Measurements from ENCODE around the gene WNT8B.

The WNT8B gene

DNA sequence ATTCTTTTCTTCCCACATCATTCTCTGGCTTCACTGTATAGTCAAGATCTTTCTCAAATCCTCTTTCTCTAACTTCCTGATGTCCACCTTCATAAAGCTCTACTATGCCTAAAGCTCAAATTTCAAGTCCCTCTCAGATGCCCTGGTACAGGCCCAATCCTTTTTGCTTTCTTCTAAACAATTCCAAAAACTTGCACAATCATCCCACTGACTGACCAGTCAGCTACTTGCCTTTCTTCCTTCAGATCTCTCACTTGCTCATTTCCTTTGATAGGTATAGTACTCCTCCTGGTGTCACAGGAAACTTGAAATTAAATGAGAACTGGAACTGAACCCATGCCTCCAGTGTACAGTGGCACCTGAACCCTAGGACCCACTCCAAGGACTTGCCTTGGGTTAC, 38.6 kb downstream of the WNT8B start:
- Histone ChIP-seq H3K27me3 (ENCODE audit: control insufficient read depth in 2 of 2, insufficient read depth in 2 of 2, low read length in 2 of 2) (no peaks in the 10 kb centered on the region), H3K4me3 (ENCODE audit: low read length in 2 of 2) (no peak overlapping the region), H3K4me1 (ENCODE audit: control insufficient read depth in 2 of 2, insufficient read depth in 2 of 2, low read length in 2 of 2) (no peaks in the 10 kb centered on the region), H3K27ac (ENCODE audit: low read depth in 2 of 2, low read length in 2 of 2) (no peak overlapping the region), H3K36me3 (ENCODE audit: control insufficient read depth in 2 of 2, insufficient read depth in 2 of 2, low read length in 2 of 2) (peaks cover 30 to 51% of the 10 kb centered on the region in 2 donors), H3K9me3 (ENCODE audit: control insufficient read depth in 2 of 2, low read length in 2 of 2) (no peaks in the 10 kb centered on the region), H3K9ac (ENCODE audit: low read depth in 1 of 2, low read length in 2 of 2) (no peak overlapping the region)

DNA sequence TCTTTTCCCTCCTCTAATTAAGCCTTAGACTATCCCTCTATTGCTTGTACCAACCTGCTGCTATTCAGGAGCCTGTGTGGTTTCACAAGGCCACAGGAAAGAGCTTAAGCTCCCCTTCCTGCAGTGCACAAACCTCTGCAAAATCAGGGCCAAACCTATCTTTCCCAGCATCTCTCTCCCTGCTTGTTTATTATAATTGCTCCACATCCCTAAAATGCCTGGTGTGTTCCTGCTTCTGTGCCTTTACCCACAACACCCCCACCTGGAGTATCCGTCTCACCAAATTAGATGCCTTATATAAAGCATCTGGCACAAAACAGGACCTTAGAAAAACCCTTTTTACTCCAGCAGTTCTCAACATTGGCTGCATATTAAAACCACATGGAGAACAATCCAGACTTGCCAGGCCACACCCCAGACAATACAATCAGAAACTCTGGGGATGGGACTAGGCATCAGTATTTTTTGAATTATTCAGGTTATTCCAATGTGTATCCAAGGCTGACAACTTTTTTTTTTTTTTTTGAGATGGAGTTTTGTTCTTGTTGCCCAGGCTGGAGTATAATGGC, 40.2 kb downstream of the WNT8B start:
- peaks cover 18 to 43% of the 10 kb centered on the region in 2 donors for H3K36me3 ChIP-seq (ENCODE audit: control insufficient read depth in 2 of 2, insufficient read depth in 2 of 2, low read length in 2 of 2)
- H3K27me3 ChIP-seq (ENCODE audit: control insufficient read depth in 2 of 2, insufficient read depth in 2 of 2, low read length in 2 of 2): no peaks in the 10 kb centered on the region
- H3K4me3 ChIP-seq (ENCODE audit: low read length in 2 of 2): no peak overlapping the region
- H3K9me3 ChIP-seq (ENCODE audit: control insufficient read depth in 2 of 2, low read length in 2 of 2): no peaks in the 10 kb centered on the region
- H3K27ac ChIP-seq (ENCODE audit: low read depth in 2 of 2, low read length in 2 of 2): no peak overlapping the region
- H3K4me1 ChIP-seq (ENCODE audit: control insufficient read depth in 2 of 2, insufficient read depth in 2 of 2, low read length in 2 of 2): no peaks in the 10 kb centered on the region
- no peak overlapping the region for H3K9ac ChIP-seq (ENCODE audit: low read depth in 1 of 2, low read length in 2 of 2)

DNA sequence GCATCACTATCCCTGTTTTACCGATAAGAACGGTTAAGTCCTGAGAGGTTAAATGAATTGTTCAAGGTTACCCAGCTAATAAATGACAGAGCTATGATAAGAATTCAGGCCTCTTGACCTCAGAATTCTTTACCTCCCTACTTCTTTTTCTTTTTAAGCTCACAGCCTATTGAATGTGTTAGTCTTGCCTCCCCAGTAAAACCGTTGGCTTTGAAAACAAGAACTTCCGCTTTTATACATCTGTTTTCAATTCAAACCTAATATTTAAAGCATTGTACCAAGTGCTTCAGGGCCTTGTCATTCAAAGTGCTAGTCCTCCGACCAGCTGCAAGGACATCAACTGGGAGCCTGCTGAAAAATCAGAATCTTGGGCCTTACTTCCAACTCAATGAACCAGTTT, 41.3 kb downstream of the WNT8B start:
- Histone ChIP-seq H3K27ac (ENCODE audit: low read depth in 2 of 2, low read length in 2 of 2) (no peak overlapping the region), H3K9ac (ENCODE audit: low read depth in 1 of 2, low read length in 2 of 2) (no peak overlapping the region), H3K4me1 (ENCODE audit: control insufficient read depth in 2 of 2, insufficient read depth in 2 of 2, low read length in 2 of 2) (no peaks in the 10 kb centered on the region), H3K4me3 (ENCODE audit: low read length in 2 of 2) (no peak overlapping the region), H3K27me3 (ENCODE audit: control insufficient read depth in 2 of 2, insufficient read depth in 2 of 2, low read length in 2 of 2) (no peaks in the 10 kb centered on the region), H3K9me3 (ENCODE audit: control insufficient read depth in 2 of 2, low read length in 2 of 2) (no peaks in the 10 kb centered on the region), H3K36me3 (ENCODE audit: control insufficient read depth in 2 of 2, insufficient read depth in 2 of 2, low read length in 2 of 2) (peaks cover 16 to 35% of the 10 kb centered on the region in 2 donors)

DNA sequence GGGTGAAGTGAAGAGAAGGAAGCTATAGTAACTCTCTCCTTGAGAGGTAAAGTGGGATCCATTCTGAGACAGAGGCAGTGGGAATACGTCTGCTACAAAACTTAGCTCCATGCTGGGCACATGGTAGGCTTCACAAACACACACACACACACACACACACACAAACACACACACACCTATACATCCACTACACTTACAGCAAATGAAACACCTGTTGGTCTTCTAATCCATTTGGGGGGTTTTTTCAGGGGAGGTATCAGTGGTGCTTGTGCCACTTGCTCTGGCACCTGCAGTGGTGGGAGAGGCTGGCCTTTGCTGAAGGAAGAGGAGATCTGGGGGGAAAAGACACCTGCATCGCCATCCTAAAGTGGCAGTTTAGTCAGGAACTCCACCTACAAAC, 42.4 kb downstream of the WNT8B start:
- no peak overlapping the region for H3K27ac ChIP-seq (ENCODE audit: low read depth in 2 of 2, low read length in 2 of 2)
- H3K4me1 ChIP-seq (ENCODE audit: control insufficient read depth in 2 of 2, insufficient read depth in 2 of 2, low read length in 2 of 2): no peaks in the 10 kb centered on the region
- H3K27me3 ChIP-seq (ENCODE audit: control insufficient read depth in 2 of 2, insufficient read depth in 2 of 2, low read length in 2 of 2): no peaks in the 10 kb centered on the region
- H3K9me3 ChIP-seq (ENCODE audit: control insufficient read depth in 2 of 2, low read length in 2 of 2): no peaks in the 10 kb centered on the region
- H3K36me3 ChIP-seq (ENCODE audit: control insufficient read depth in 2 of 2, insufficient read depth in 2 of 2, low read length in 2 of 2): peaks cover 16 to 33% of the 10 kb centered on the region in 2 donors
- H3K4me3 ChIP-seq (ENCODE audit: low read length in 2 of 2): no peak overlapping the region
- H3K9ac ChIP-seq (ENCODE audit: low read depth in 1 of 2, low read length in 2 of 2): no peak overlapping the region

DNA sequence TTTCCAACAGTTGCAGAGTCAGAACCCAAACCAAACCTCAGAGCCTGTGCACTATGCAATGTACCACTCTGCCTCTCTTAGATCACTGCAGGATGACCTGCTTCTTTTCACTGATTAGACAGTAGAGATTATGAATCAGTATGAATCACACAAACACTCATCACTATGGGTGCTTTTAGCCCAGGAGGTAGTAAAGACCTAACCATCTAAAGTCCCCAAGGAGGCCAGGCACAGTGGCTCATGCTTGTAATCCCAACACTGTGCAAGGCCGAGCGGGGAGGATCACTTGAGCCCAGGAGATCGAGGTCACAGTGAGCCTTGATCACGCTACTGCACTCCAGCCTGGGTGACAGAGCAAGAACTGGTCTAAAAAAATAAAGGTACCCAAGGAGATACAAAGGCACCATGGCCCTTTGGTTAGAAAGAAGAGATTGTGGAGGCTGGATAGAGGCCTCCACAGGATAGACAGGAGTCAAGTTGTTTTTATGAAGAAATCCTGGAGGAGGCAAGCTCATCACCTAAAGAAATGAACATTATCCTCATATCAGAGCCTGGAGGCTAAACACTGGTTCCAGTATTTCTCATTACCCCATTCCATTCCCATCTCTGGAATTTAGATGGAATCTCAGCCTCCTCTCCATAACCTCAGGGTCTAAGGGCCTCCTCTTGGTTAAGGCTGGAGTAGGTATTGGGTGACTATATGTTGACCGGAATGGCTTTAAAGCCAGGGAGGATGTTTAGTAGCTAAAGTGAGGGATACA, 44.0 kb downstream of the WNT8B start:
- Histone ChIP-seq H3K9me3 (ENCODE audit: control insufficient read depth in 2 of 2, low read length in 2 of 2) (no peaks in the 10 kb centered on the region), H3K36me3 (ENCODE audit: control insufficient read depth in 2 of 2, insufficient read depth in 2 of 2, low read length in 2 of 2) (peaks cover 15 to 25% of the 10 kb centered on the region in 2 donors), H3K9ac (ENCODE audit: low read depth in 1 of 2, low read length in 2 of 2) (no peak overlapping the region), H3K27me3 (ENCODE audit: control insufficient read depth in 2 of 2, insufficient read depth in 2 of 2, low read length in 2 of 2) (no peaks in the 10 kb centered on the region), H3K4me3 (ENCODE audit: low read length in 2 of 2) (no peak overlapping the region), H3K27ac (ENCODE audit: low read depth in 2 of 2, low read length in 2 of 2) (no peak overlapping the region), H3K4me1 (ENCODE audit: control insufficient read depth in 2 of 2, insufficient read depth in 2 of 2, low read length in 2 of 2) (no peaks in the 10 kb centered on the region)

DNA sequence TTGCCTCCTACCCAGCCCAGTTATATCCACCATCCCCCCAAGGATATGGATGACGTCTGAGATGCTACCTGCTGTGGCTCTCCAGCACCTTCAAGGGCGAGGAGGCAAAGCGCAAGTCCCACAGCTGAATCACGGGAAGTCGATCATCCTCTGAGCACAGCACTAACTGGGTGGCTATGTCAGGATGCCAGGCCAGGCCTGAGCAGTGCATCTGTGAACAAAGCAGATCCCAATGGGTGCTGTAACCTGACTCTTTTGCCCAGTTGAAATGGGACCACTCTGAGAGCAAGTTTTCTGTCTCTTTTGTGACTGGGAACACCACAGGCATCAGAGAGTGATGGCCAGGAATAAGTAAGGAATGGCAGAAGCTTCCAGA, 44.5 kb downstream of the WNT8B start:
- Histone ChIP-seq H3K27ac (ENCODE audit: low read depth in 2 of 2, low read length in 2 of 2) (no peak overlapping the region), H3K4me3 (ENCODE audit: low read length in 2 of 2) (no peak overlapping the region), H3K36me3 (ENCODE audit: control insufficient read depth in 2 of 2, insufficient read depth in 2 of 2, low read length in 2 of 2) (peaks cover 10 to 23% of the 10 kb centered on the region in 2 donors), H3K4me1 (ENCODE audit: control insufficient read depth in 2 of 2, insufficient read depth in 2 of 2, low read length in 2 of 2) (no peaks in the 10 kb centered on the region), H3K27me3 (ENCODE audit: control insufficient read depth in 2 of 2, insufficient read depth in 2 of 2, low read length in 2 of 2) (no peaks in the 10 kb centered on the region), H3K9me3 (ENCODE audit: control insufficient read depth in 2 of 2, low read length in 2 of 2) (no peaks in the 10 kb centered on the region), H3K9ac (ENCODE audit: low read depth in 1 of 2, low read length in 2 of 2) (no peak overlapping the region)

DNA sequence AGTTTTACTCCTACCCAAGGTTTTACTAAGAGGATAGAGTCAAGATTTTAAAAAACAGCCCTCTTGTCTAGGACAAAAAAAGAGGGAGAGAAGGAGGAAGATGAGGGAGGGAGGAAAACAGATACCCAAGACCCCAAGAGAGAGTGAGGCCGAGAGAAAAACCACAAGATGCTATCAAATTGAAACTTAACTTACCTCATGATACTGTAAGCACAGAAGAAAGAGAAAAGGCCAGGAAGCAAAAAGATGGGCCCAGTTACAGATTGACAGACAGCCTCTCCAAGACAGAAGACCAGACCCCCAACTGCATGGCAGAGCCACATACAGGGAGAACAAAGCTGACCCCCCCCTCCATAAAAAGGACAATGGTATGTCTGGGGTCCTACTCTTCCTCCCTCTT, 45.5 kb downstream of the WNT8B start:
- peaks cover 14 to 24% of the 10 kb centered on the region in 2 donors for H3K36me3 ChIP-seq (ENCODE audit: control insufficient read depth in 2 of 2, insufficient read depth in 2 of 2, low read length in 2 of 2)
- H3K4me3 ChIP-seq (ENCODE audit: low read length in 2 of 2): no peak overlapping the region
- no peak overlapping the region for H3K9ac ChIP-seq (ENCODE audit: low read depth in 1 of 2, low read length in 2 of 2)
- no peaks in the 10 kb centered on the region for H3K9me3 ChIP-seq (ENCODE audit: control insufficient read depth in 2 of 2, low read length in 2 of 2)
- no peaks in the 10 kb centered on the region for H3K4me1 ChIP-seq (ENCODE audit: control insufficient read depth in 2 of 2, insufficient read depth in 2 of 2, low read length in 2 of 2)
- no peaks in the 10 kb centered on the region for H3K27me3 ChIP-seq (ENCODE audit: control insufficient read depth in 2 of 2, insufficient read depth in 2 of 2, low read length in 2 of 2)
- no peak overlapping the region for H3K27ac ChIP-seq (ENCODE audit: low read depth in 2 of 2, low read length in 2 of 2)

DNA sequence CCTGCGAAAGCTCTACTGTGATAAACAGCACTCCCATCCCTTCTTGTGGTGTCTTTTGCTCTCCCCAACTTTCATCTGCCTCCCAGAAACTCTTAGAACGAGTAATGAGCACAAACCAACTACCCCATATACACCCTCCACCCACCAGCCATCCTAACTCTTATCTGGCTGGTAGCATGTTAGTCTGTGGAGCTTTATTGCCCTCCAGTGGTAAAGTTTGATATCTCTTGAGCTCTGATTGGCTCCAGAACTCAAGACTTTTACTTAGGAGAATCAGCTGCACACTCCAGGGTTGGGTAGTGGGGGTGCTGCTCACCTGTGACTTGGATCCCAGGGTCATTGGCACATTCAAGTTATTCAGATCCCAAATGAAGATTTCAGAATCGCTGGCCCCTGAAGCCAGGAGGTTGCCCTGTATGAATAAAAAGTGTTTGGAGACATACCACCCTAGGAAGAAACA, 45.9 kb downstream of the WNT8B start:
- no peaks in the 10 kb centered on the region for H3K4me1 ChIP-seq (ENCODE audit: control insufficient read depth in 2 of 2, insufficient read depth in 2 of 2, low read length in 2 of 2)
- H3K36me3 ChIP-seq (ENCODE audit: control insufficient read depth in 2 of 2, insufficient read depth in 2 of 2, low read length in 2 of 2): peaks cover 14 to 24% of the 10 kb centered on the region in 2 donors
- no peaks in the 10 kb centered on the region for H3K9me3 ChIP-seq (ENCODE audit: control insufficient read depth in 2 of 2, low read length in 2 of 2)
- no peaks in the 10 kb centered on the region for H3K27me3 ChIP-seq (ENCODE audit: control insufficient read depth in 2 of 2, insufficient read depth in 2 of 2, low read length in 2 of 2)
- no peak overlapping the region for H3K4me3 ChIP-seq (ENCODE audit: low read length in 2 of 2)
- H3K9ac ChIP-seq (ENCODE audit: low read depth in 1 of 2, low read length in 2 of 2): no peak overlapping the region
- H3K27ac ChIP-seq (ENCODE audit: low read depth in 2 of 2, low read length in 2 of 2): no peak overlapping the region

DNA sequence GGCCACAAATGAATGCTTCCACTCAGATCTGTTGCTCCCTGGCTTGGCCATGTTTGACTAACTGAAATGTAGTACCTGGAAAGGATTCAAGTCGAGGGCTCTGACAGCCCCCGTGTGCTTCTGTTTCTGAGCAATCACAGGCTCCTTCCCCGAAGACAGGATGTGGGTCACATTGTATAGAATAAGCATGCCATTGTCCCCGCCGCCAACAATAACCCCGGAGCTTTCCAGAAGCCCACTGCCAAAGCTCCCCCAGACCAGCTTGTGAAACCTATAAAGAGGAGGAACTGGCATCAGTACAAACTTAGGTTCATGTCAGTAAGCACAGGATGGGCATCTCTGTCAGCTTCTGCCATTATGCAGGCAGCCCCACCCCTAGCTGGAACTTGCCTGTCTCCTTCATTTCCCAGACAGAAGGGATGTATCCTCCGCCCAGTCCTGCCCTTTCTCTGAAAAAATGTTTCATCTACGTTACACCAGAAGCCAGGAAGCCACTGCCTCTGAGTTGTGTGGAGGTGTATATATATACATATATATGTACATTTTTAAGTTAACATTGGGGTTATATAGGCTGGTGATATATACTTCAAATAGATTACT, 46.5 kb downstream of the WNT8B start:
- Histone ChIP-seq H3K27me3 (ENCODE audit: control insufficient read depth in 2 of 2, insufficient read depth in 2 of 2, low read length in 2 of 2) (no peaks in the 10 kb centered on the region), H3K4me1 (ENCODE audit: control insufficient read depth in 2 of 2, insufficient read depth in 2 of 2, low read length in 2 of 2) (no peaks in the 10 kb centered on the region), H3K4me3 (ENCODE audit: low read length in 2 of 2) (no peak overlapping the region), H3K27ac (ENCODE audit: low read depth in 2 of 2, low read length in 2 of 2) (no peak overlapping the region), H3K9me3 (ENCODE audit: control insufficient read depth in 2 of 2, low read length in 2 of 2) (no peaks in the 10 kb centered on the region), H3K9ac (ENCODE audit: low read depth in 1 of 2, low read length in 2 of 2) (no peak overlapping the region), H3K36me3 (ENCODE audit: control insufficient read depth in 2 of 2, insufficient read depth in 2 of 2, low read length in 2 of 2) (peaks cover 14 to 24% of the 10 kb centered on the region in 2 donors)

DNA sequence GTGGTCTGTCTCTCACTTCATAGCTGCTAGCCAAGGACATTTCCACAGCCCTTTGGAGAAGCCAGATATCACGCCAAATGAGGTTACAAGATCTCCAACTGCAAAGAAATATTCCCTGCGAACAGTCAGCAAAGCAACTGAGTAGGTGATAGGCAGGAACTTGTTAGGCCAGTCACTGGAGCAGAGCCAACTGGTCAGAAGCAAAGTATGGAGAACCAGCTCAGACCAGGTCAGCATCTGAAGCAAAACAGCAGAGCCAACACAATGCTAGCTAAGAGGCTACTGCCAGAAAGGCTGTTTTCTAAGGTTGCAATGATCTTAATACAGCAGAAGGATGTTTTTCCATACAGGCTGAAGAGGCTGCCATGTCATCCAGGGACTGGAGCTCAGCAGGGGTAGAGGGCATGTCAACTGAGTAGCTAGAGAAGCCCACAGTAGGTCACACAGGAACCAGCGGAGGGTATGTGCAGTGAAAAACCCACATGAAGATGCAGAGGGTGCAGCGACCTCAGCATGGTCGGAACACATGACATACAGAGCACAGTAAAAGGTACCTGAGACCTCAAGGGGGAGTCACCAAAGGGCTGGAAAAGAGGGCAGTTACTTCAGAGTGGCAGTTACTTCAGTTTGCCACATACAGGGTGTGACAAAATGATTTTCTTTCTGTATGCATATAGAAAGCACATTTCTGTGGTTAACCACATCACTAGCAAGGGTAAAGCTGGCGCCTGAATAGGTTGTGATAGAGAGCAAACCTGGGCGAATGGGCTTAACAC, 47.9 kb downstream of the WNT8B start:
- Histone ChIP-seq H3K27ac (ENCODE audit: low read depth in 2 of 2, low read length in 2 of 2) (no peak overlapping the region), H3K36me3 (ENCODE audit: control insufficient read depth in 2 of 2, insufficient read depth in 2 of 2, low read length in 2 of 2) (peaks cover 4 to 19% of the 10 kb centered on the region in 2 donors), H3K4me1 (ENCODE audit: control insufficient read depth in 2 of 2, insufficient read depth in 2 of 2, low read length in 2 of 2) (no peaks in the 10 kb centered on the region), H3K9me3 (ENCODE audit: control insufficient read depth in 2 of 2, low read length in 2 of 2) (no peaks in the 10 kb centered on the region), H3K9ac (ENCODE audit: low read depth in 1 of 2, low read length in 2 of 2) (no peak overlapping the region), H3K4me3 (ENCODE audit: low read length in 2 of 2) (no peak overlapping the region), H3K27me3 (ENCODE audit: control insufficient read depth in 2 of 2, insufficient read depth in 2 of 2, low read length in 2 of 2) (no peaks in the 10 kb centered on the region)
